ENCODE results near the gene ZNF785. TPM values are rescaled to one million over a fixed set of nuclear protein-coding genes. Genes with fewer than 3 reads are reported as not detected.
A peak's percentile ranks its signal among the peaks of the same experiment; 100 is the strongest.

The ZNF785 gene
- total RNA-seq, 1 donor from 2014 or later, result 10.4 TPM

DNA sequence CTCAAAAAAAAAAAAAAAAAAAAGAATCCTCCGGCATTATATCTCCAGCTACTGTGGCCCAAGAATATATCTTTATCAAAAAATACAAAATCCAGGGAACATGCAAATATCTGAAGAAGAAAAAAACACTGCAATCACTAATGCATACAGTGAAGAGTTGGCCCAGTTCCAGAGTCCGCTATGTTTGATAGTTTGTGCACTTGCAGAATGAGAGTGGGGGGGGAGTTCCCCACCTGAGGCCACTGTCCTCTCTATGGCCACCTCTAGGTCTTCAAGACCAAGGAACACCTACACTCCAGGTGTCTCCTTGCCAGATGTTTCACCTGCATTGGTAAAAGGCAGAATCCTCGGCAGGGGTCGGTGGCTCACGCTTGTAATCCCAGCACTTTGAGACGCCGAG, 4.0 kb downstream of the ZNF785 start:
- Histone ChIP-seq H3K27me3 (ENCODE audit: control insufficient read depth in 3 of 3, insufficient read depth in 3 of 3, low read length in 3 of 3) (no peaks in the 10 kb centered on the region), H3K4me3 (ENCODE audit: low read length in 3 of 3) (no peak overlapping the region), H3K36me3 (ENCODE audit: control insufficient read depth in 3 of 3, insufficient read depth in 3 of 3, low read length in 3 of 3) (peaks cover 18 to 34% (median 25%) of the 10 kb centered on the region in 3 donors), H3K27ac (ENCODE audit: low read depth, low read length) (no peak overlapping the region), H3K9ac (ENCODE audit: low read depth in 1 of 3, low read length in 3 of 3) (no peak overlapping the region), H3K9me3 (ENCODE audit: control insufficient read depth in 3 of 3, low read length in 3 of 3) (no peaks in the 10 kb centered on the region), H3K4me1 (ENCODE audit: control insufficient read depth in 3 of 3, insufficient read depth in 3 of 3, low read length in 3 of 3) (peaks cover 11 to 15% (median 11%) of the 10 kb centered on the region in 3 donors)

DNA sequence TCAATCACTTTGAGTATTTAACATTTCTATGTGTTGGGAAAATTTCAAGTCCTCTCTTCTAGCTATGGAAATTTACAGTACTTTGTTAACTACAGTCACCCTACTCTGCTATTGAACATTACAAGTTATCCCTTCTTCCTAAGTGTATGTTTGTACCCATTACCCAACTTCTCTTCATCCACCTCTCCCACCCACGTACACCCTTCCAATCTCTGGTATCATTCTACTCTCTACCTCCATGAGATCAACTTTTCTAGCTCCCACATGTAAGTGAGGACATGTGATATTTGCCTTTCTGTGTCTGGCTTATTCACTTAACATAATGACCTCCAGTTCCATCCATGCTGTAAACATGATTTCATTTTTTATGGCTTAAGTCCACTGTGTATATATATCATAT, 10.8 kb downstream of the ZNF785 start:
- Histone ChIP-seq H3K9me3 (ENCODE audit: control insufficient read depth in 3 of 3, low read length in 3 of 3) (no peaks in the 10 kb centered on the region), H3K27me3 (ENCODE audit: control insufficient read depth in 3 of 3, insufficient read depth in 3 of 3, low read length in 3 of 3) (no peaks in the 10 kb centered on the region), H3K4me1 (ENCODE audit: control insufficient read depth in 3 of 3, insufficient read depth in 3 of 3, low read length in 3 of 3) (peaks cover 16 to 24% (median 23%) of the 10 kb centered on the region in 3 donors), H3K4me3 (ENCODE audit: low read length in 3 of 3) (no peak overlapping the region), H3K27ac (ENCODE audit: low read depth, low read length) (no peak overlapping the region), H3K9ac (ENCODE audit: low read depth in 1 of 3, low read length in 3 of 3) (no peak overlapping the region), H3K36me3 (ENCODE audit: control insufficient read depth in 3 of 3, insufficient read depth in 3 of 3, low read length in 3 of 3) (peaks cover 3 to 13% (median 5%) of the 10 kb centered on the region in 3 donors)

DNA sequence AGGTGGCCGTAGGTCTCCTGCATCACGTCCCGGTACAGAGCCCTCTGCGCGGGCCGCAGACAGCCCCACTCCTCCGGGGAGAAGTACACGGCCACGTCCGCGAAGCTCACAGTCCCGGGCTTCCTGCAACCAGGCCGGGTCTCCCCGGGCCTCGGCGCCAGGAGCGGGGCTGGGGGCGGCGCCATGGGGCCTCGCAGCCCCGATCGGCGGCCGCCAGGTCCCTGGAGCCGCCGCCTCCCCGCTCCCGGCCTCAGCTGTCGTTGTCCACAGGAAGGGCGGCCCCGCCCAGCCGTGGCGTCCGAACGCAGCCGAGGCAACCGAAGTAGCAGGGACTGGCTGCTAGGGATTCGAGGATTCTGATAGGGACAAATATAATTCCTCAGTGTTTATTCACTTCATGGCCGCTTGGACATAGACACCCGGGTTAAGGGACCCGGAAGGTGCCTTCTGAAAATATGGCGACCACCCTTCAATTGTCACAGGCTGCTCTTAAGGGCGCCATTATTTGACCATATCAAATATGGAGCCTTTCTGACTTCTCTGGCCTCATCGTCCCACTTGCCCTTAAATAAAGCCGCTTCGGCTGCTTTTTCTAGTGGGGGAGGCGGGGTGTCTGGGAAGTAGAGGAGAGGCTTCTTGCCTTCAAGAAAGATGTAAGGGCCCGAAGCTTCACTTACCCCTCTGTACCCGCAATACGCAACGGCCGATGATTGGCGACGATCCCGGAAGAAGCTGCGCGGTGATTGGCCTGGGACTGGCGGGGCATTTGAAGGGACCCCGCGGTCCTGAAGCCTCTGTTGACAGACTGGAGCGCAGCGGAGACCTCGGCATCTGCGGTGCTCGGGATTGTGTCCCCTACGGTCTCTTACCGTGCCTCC, 13.8 kb downstream of the ZNF785 start, which contains the start of gene ZNF688:
ZNF688 (minus strand) TSS at position 270 of the 878 bp plus-strand sequence; CDS start at position 185, 85 bp downstream.
- Histone ChIP-seq H3K4me1 (ENCODE audit: control insufficient read depth in 3 of 3, insufficient read depth in 3 of 3, low read length in 3 of 3) (peaks cover 16 to 24% (median 23%) of the 10 kb centered on the region in 3 donors), H3K27me3 (ENCODE audit: control insufficient read depth in 3 of 3, insufficient read depth in 3 of 3, low read length in 3 of 3) (no peaks in the 10 kb centered on the region), H3K4me3 (ENCODE audit: low read length in 3 of 3) (peak within 1 kb of the TSS; percentile 88 to 92 (median 91)), H3K9ac (ENCODE audit: low read depth in 1 of 3, low read length in 3 of 3) (peak within 1 kb of the TSS; percentile 97), H3K9me3 (ENCODE audit: control insufficient read depth in 3 of 3, low read length in 3 of 3) (no peaks in the 10 kb centered on the region), H3K27ac (ENCODE audit: low read depth, low read length) (peak within 1 kb of the TSS; percentile 93), H3K36me3 (ENCODE audit: control insufficient read depth in 3 of 3, insufficient read depth in 3 of 3, low read length in 3 of 3) (no peaks in the 10 kb centered on the region)

DNA sequence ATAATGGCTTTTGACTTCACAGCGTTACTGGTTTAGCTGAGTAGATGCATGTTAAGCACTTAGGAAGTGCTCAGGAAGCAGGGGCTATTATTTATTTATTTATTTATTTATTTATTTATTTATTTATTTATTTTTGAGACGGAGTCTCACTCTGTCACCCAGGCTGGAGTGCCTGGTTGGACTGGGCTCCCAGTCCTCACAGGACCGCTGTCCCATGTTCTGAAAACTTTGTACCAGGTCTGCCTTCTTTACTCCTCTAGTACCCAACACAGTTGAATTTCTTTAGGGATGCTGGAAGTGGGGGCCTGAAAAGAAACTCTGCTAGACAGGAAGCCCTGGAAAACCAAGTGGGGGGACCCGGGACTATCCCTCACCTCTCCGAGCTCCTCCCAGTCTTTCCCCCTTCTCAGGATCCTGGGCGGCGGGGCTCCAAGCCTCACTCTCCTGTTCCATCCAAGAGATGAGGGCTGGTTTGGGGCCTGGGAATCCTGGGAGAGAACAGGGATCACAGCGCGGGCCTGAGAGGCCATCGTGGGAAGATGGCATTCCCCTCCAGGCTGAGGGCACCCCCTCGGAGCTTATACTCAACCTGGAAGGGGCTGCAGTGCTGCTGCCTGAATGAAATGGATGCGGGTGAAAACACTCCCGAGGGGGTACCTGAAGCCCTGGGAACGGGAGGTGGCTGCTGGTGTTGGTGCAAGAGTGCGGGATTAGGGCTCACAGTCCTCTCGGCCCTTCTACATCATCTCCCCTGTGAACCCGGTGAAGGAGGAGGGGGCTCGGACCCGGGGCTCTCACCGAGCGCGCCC, 14.7 kb downstream of the ZNF785 start:
- H3K4me1 ChIP-seq (ENCODE audit: control insufficient read depth in 3 of 3, insufficient read depth in 3 of 3, low read length in 3 of 3), result peaks cover 16 to 24% (median 23%) of the 10 kb centered on the region in 3 donors
- H3K36me3 ChIP-seq (ENCODE audit: control insufficient read depth in 3 of 3, insufficient read depth in 3 of 3, low read length in 3 of 3), result no peaks in the 10 kb centered on the region
- peak overlapping the region; percentile 88 to 92 (median 91) for H3K4me3 ChIP-seq (ENCODE audit: low read length in 3 of 3)
- no peaks in the 10 kb centered on the region for H3K27me3 ChIP-seq (ENCODE audit: control insufficient read depth in 3 of 3, insufficient read depth in 3 of 3, low read length in 3 of 3)
- H3K27ac ChIP-seq (ENCODE audit: low read depth, low read length), result peak overlapping the region; percentile 93
- H3K9me3 ChIP-seq (ENCODE audit: control insufficient read depth in 3 of 3, low read length in 3 of 3), result no peaks in the 10 kb centered on the region
- peak overlapping the region; percentile 97 for H3K9ac ChIP-seq (ENCODE audit: low read depth in 1 of 3, low read length in 3 of 3)

DNA sequence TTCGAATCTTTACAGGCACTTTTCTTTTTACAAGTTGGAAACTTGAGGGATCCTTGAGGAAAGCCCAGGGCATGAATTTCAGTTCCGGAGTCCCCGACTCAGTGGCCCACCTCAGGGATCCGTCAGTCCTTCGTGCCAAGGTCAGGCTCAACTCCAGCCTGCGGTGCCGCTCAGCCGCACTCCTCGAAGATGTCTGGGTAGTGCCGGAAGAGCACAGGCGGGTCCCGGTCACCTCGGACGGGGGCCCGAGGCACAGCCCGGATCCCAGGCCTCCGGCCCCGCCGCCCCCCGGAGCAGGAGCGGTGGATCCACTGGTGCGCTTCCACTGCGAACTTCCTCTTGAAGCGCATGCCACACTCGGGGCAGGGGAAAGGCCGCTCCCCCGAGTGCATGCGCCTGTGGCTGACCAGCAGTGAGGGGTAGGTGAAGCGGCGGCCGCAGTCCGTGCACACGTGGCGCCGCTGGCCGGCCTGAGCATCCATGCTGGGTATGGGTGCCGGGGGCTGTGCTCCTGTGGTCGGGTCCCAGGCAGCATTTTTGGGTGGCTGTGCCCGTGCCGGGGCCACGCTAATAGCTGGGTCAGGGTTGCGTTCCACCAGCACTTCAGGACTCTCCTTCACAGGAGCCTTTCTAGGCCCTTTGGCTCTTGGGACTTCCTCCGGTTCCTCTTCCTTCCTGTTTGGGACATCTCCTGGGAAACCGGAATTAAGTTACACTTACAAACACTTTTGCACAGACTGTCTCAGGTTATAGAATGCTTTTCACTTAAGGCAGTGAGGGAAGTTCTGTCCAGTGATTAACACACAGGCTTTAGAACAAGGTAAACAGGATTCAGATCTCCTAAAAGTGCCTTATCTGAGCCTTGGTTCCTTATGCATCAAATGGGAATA, 15.5 kb downstream of the ZNF785 start:
- Histone ChIP-seq H3K36me3 (ENCODE audit: control insufficient read depth in 3 of 3, insufficient read depth in 3 of 3, low read length in 3 of 3) (no peaks in the 10 kb centered on the region), H3K9ac (ENCODE audit: low read depth in 1 of 3, low read length in 3 of 3) (peak overlapping the region; percentile 34 to 66 (median 50)), H3K27me3 (ENCODE audit: control insufficient read depth in 3 of 3, insufficient read depth in 3 of 3, low read length in 3 of 3) (no peaks in the 10 kb centered on the region), H3K4me3 (ENCODE audit: low read length in 3 of 3) (peak overlapping the region in 2 of 3 donors; percentile 6 to 92), H3K27ac (ENCODE audit: low read depth, low read length) (peak overlapping the region; percentile 4), H3K9me3 (ENCODE audit: control insufficient read depth in 3 of 3, low read length in 3 of 3) (no peaks in the 10 kb centered on the region), H3K4me1 (ENCODE audit: control insufficient read depth in 3 of 3, insufficient read depth in 3 of 3, low read length in 3 of 3) (peaks cover 16 to 24% (median 23%) of the 10 kb centered on the region in 3 donors)

DNA sequence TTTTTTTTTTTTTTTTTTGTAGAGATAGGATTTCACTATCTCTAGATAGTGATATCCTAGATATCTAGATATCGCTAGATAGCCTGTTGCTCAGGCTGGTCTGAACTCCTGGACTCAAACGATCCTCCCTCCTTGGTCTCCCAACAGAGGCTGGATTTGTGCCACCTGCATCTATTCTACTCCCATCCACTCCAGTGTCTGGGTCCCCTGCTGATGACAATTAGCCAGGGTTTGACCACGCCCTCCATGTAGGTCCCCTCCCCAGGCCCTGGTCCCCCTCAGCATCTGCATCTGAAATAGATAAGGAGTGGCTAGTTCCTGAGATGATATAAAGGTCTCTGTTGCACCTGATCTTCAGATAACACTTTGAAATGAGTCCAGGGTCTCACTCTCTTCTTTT, 16.2 kb downstream of the ZNF785 start:
- Histone ChIP-seq H3K27me3 (ENCODE audit: control insufficient read depth in 3 of 3, insufficient read depth in 3 of 3, low read length in 3 of 3) (no peaks in the 10 kb centered on the region), H3K27ac (ENCODE audit: low read depth, low read length) (no peak overlapping the region), H3K36me3 (ENCODE audit: control insufficient read depth in 3 of 3, insufficient read depth in 3 of 3, low read length in 3 of 3) (no peaks in the 10 kb centered on the region), H3K4me3 (ENCODE audit: low read length in 3 of 3) (no peak overlapping the region), H3K9ac (ENCODE audit: low read depth in 1 of 3, low read length in 3 of 3) (no peak overlapping the region), H3K4me1 (ENCODE audit: control insufficient read depth in 3 of 3, insufficient read depth in 3 of 3, low read length in 3 of 3) (peaks cover 16 to 24% (median 23%) of the 10 kb centered on the region in 3 donors), H3K9me3 (ENCODE audit: control insufficient read depth in 3 of 3, low read length in 3 of 3) (no peaks in the 10 kb centered on the region)

DNA sequence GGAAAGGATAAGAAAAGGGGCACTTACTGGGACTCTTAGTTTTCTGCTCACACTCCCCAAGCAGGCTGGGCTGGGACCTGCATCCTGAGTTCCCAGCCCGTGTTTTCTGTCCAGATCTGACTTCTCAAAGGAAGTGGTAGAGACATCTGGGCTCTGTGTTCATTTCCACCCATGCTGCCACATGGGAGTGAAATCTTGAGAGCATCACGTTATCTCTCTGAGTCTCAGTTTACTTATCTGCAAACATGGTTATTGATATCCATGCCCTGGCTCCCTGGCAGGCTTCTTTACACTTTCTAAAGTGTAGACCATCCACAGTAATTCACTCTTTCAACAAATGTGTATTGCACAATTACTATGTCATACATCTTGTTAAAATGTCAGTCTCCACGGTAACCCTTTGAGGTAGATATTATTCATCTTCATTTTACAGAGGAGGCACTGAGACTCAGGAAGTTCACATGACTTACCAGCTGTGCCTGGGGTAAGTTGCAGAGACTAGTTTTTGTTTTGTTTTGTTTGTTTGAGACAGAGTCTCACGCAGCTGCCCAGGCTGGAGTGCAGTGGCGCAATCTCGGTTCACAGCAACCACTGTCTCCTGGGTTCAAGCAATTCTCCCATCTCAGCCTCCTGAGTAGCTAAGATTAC, 17.4 kb downstream of the ZNF785 start:
- Histone ChIP-seq H3K9ac (ENCODE audit: low read depth in 1 of 3, low read length in 3 of 3) (no peak overlapping the region), H3K27ac (ENCODE audit: low read depth, low read length) (no peak overlapping the region), H3K4me3 (ENCODE audit: low read length in 3 of 3) (no peak overlapping the region), H3K27me3 (ENCODE audit: control insufficient read depth in 3 of 3, insufficient read depth in 3 of 3, low read length in 3 of 3) (no peaks in the 10 kb centered on the region), H3K36me3 (ENCODE audit: control insufficient read depth in 3 of 3, insufficient read depth in 3 of 3, low read length in 3 of 3) (no peaks in the 10 kb centered on the region), H3K9me3 (ENCODE audit: control insufficient read depth in 3 of 3, low read length in 3 of 3) (no peaks in the 10 kb centered on the region), H3K4me1 (ENCODE audit: control insufficient read depth in 3 of 3, insufficient read depth in 3 of 3, low read length in 3 of 3) (peaks cover 16 to 23% (median 21%) of the 10 kb centered on the region in 3 donors)

DNA sequence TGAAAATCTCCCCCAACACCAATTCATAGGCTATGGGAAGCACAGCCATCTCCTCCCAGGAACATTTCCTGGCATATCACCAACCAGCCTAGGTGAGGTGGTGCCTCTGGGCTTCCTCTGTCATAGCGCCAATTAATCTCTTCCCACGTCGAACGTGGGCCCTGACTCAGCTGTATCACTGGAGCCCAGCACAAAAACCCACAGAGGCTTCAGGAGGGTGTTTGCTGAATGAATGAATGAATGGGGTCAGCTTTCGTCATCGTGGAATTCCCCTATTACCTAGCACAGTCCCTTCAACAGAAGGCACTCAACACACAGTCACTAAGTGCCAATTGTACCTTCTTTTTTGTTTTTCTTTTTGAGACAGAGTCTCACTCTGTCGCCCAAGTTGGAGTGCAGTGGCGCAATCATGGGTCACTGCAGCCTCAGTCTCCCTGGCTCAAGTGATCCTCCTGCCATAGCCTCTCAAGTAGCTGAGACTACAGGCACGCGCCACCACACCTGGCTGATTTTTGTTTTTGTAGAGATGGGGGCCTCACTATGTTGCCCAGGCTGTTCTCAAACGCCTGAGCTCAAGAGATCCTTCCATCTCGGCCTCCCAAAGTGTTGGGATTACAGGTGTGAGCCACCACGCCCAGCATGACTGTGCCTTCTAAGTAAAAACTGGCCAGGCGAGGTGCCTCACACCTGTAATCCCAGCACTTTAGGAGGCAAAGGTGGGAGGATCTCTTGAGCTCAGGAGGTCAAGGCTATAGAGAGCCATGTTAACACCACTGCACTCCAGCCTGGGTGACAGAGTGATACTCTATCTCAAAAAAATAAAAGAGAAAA, 18.1 kb downstream of the ZNF785 start:
- Histone ChIP-seq H3K27me3 (ENCODE audit: control insufficient read depth in 3 of 3, insufficient read depth in 3 of 3, low read length in 3 of 3) (no peaks in the 10 kb centered on the region), H3K4me3 (ENCODE audit: low read length in 3 of 3) (no peak overlapping the region), H3K4me1 (ENCODE audit: control insufficient read depth in 3 of 3, insufficient read depth in 3 of 3, low read length in 3 of 3) (peaks cover 13 to 19% (median 16%) of the 10 kb centered on the region in 3 donors), H3K9me3 (ENCODE audit: control insufficient read depth in 3 of 3, low read length in 3 of 3) (no peaks in the 10 kb centered on the region), H3K27ac (ENCODE audit: low read depth, low read length) (no peak overlapping the region), H3K36me3 (ENCODE audit: control insufficient read depth in 3 of 3, insufficient read depth in 3 of 3, low read length in 3 of 3) (no peaks in the 10 kb centered on the region), H3K9ac (ENCODE audit: low read depth in 1 of 3, low read length in 3 of 3) (no peak overlapping the region)

Measured in skeletal muscle tissue (tissue), 4 donors.